Measurements from ENCODE around the gene C20orf141.
"Not testable (repeated sequence)": the region's sequence is repeated elsewhere in the genome, so short reads cannot be mapped to it uniquely, and the experiment has no call there.

The C20orf141 gene, protein sequence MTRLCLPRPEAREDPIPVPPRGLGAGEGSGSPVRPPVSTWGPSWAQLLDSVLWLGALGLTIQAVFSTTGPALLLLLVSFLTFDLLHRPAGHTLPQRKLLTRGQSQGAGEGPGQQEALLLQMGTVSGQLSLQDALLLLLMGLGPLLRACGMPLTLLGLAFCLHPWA
- total RNA-seq, result 0 reads per million in 17 experiments

DNA sequence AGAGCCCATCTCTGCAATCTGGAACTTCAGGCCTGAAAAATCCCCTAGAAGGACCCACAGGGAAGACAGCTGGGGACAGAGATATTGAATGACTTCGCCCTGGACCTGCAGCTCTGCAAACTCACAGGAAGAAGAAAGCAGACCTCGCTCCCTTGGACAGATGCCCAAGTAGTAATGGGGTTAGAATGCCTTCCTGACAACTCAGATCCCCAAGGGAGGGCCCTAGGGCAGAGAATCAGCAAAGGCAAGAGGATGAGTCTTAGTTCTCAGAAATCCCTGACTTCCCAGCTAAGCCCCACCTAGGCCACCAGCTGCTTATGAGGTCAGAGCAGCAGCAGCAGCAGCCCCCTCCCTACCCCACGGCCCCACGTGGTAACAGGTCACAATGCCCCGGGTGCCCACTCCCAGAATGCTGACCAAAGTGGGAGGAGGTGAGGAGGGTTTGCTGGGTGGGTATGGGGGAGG is at the start of gene C20orf141:
Gene C20orf141, plus strand, starts transcription at position 401 of the 465 bp plus-strand sequence. CDS start 198 bp downstream, outside the sequence.
- no peak for DNase-seq

DNA sequence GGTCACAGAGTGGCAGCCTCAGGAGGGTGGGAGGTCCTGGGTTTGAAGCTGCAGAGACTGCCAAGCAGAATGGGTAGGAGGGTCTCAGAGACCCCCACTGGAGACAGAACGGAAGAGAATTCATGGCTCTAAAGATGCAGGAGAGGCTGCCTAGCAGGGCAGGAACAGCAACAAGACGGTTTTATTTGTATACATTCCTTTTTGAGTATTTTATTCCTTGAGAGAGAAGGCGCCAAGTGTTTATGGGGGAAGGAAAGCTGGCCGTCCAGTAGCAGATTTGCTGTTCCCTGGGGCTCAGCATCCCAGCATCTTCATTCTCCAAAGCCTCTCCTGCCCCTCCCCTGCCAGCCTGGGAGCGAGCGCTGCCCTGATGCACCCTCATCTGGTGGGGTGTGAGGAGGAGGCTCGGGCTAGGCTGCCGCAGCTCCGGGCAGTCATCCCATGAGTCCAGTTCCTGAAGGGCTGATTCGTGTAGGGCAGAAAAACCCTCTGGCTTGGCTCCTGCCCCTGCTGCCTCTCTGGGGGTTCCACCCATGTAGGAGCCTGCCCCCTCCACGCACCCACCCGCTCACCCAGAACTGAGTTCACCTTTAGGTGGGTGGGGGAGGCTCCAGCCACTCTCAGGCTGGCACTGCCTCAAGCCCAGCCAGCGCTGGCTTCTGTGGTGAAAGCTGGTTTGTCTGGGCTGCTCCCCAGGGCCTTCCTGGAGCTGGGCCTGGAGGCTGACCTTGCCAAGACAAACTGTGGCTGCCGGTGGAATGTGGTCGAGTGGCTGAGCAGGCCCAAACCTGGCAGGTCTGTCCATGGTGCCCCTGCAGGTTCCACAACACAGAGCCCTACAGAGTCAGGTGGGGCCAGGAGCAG is 46.8 kb upstream of the C20orf141 start:
- no peak for DNase-seq

DNA sequence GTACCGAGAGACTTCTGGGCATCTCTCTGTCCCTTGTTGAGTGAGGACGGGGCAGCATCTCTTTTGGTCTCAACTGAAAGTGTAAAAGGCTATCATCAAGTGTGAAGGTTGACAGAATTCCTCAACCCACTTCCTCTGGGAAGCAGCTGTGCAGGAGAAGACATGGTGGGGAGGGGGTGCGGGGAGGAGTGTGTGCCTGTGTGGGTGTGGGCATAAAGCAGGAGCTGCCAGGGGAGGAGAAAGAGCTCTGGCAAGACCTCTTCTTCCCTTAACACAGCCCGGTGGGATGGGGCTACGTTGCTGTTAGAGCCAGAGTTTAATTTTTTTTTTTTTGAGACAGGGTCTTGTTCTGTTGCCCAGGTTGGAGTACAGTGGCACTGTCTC is 46.2 kb upstream of the C20orf141 start:
- no peak for DNase-seq

DNA sequence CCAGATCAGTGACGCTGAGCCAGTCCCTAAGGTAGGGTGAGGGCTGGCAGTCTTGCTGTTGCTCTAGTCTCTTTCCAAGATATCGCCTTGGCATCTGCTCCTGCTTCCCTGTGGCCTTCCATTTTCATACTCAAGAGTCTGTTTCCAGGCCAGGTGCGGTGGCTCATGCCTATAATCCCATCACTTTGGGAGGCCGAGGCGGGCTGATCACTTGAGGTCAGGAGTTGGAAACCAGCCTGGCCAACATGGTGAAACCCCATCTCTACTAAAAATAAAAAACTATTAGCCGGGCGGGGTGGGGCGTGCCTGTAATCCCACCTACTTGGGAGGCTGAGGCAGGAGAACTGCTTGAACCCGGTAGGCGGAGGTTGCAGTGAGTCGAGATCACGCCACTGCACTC is 44.7 kb upstream of the C20orf141 start:
- not testable (repeated sequence) for DNase-seq

DNA sequence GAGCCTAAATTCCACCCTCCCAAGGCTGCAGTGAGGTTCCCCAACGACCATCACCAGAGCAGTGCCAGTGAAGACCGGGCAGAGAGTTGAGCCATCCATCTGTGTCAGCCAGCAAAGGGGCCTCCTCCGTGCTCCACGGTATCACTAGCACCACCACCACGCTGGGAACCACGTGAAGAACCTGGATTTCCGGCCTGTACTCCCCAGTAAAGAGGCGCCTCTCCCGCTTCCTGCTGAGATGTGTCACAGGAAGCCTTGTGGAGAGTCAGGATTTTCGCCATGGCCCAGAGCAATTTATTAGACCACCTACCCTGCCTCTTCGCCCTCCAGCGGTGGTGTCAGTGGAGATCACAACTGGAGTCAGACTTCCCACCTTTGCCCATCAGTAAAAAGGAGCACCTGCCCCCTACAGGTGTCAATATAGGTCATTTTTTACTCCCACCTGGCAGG is 43.1 kb upstream of the C20orf141 start:
- DNase-seq, result no peak

DNA sequence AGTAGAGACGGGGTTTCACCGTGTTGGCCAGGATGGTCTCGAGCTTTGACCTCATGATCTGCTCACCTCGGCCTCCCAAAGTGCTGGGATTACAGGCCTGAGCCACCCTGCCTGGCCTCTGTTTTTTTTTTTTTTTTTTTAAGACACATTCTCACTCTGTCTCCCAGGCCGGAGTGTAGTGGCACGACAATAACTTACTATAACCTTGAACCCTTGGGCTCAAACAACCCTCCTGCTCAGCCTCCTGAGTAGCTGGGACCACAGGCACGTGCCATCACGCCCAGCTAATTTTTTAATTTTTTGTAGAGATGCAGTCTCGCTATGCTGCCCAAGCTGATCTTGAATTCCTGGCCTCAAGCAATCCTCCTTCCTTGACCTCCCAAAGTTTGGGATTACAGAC is 41.0 kb upstream of the C20orf141 start:
- DNase-seq, result no peak

DNA sequence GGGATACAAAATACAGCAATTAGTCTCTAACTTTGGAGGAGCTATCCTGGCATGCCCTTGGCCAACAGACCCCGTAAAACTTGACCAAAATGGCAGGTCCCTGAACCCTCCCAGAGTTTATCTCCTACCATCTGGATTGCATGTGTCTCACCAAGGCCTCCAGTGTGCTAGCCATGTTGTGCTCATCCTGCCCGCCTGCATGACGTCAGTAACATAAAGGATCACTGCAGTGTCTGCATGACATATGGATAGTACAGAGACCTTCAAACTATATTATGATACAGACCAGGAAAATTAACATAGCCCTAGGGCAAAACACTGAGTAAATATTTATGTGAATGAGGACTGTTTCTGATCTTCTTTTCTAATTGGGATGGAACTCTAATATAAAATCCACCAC is 39.6 kb upstream of the C20orf141 start:
- DNase-seq, result no peak

DNA sequence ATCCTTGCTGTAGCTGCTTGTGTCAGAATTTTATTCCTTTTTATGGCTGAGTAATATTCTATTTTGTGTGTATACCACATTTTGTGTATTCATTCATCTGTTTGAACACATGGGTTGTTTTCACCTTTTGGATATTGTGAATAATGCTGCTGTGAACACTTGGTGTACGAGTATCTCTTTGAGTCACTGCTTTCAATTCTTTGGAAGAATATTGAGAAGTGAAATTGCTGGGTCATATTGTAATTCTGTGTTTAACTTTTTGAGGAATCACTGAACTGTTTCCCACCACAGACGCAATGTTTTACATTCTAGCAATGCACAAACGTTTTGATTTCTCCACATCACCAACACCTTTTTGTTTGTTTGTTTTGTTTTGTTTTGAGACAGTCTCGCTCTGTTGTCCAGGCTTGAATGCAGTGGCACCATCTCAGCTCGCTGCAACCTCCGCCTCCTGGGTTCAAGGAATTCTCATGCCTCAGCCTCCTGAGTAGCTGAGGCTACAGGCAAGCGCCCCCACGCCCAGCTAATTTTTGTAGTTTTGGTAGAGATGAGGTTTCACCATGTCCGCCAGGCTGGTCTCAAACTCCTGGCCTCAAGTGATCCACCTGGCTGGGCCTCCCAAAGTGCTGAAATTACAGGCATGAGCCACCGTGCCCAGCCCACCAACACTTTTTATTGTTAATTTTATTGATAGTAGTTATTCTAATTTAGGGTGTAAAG is 36.0 kb upstream of the C20orf141 start:
- DNase-seq, result no peak

DNA sequence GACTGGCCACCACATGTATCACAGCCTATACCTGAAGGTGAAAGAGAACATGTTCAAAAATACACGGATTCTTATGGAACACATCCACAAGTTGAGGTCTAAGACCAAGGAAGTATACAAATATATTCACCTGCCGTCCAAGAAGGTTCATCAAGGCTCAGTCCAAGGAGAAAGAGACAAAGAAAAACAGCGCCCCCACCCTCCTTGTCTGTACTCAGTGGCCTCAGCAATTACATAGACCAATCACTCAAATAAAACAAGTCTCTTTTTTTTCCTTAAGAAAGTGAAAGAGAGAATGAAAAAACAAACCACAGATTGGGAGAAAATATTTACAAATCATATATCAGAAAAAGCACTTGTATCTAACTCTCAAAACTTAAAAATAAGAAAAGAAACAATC is 33.8 kb upstream of the C20orf141 start:
- no peak for DNase-seq

DNA sequence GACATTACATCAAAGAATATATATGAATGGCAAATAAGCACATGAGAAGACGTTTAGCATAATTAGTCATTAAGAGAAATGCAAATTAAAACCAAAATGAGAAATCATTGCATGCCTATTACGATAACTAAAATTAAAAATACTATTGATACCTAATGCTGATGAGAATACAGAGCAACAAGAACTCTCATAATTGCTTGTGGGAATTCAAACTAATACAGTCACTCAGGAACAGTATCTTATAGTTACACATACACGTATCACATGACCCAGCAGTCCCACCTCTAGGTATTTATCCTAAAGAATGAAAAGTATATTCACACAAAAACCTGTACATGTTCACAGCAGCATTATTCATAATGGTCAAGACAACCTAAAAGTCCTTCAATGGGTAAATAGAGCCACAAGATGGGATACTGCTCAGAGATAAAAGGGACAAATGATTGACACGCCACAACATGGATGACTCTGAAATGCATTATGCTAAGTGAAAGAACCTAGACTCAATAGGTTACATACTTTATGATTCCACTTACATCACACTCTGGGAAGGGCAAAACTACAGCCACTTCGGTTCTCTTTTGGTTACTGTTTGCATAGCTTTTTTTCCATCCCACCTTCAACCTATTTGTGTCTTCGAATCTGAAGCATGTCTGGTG is 30.8 kb upstream of the C20orf141 start:
- DNase-seq, result no peak

DNA sequence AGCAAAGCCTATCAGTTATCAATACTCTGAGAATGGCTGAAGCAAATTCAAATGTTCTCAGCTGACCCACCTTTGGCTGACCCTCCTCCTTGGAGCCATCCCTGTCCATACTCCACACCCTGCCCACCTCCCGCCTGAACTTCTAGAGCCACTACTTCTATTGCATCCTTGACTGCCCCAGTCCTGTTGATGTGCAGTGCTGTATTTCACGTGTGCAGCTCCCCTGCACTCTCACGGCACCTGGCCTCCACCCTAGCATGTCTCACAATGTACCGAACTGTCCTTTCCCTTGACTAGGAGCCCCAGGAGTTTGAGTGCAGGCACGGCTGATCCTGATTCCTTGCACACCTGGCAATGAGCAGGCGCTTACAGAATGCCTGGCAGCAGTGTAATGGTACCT is 21.3 kb upstream of the C20orf141 start:
- no peak for DNase-seq

DNA sequence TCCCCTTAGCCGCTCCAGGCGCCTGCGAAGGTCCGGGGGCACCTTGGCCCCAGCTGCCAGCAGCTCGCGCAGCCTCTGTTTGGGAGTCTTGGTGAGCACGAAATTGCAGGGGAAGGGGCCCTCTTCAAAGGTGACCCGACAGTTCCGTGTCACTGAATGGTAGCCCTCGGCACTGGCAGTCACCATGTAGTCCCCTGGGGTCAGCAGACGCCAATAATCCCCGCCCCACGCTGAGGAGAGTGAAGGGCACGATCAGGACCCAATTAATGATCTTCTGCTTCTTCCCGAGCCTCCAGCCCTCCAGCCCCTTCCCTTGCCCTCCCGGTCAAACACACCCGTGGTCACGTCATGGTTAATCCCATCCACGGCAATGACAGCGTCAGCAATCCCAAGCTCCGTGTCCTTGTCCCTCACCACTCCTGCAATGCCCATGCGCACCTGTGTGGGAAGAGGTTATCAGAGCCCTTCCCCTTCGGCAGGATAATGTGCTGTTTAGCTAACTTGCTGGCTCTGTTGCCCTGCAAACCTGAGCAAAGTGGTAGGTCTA is 20.5 kb upstream of the C20orf141 start:
- DNase-seq, result no peak

DNA sequence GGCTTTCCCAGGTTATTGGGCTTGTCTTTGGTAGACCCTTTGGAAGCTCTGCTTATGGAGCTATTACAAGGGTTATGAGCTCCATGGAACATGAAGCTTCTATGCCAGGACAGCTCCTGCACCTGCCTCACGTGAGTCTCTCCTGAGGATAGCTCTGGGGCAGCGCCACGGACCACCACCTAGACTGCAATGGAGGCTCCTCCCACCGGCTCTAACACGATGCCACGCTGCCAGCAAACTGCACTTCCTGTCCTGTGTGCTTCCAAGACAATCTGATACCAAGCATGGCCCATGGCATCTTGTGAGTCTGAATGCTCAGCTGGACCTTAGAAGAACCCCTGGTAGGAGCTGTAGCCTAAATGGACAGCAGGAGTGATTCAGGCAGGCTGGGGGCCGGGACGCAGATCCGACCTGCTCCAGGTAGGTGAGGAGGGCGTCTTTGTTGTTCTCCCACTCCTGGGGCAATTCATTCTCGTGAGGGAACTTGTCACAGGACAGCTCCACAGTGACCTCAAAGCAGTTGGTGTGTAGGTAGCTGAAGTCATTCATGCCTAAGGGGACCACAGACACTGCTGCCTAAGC is 19.8 kb upstream of the C20orf141 start:
- DNase-seq, result no peak

DNA sequence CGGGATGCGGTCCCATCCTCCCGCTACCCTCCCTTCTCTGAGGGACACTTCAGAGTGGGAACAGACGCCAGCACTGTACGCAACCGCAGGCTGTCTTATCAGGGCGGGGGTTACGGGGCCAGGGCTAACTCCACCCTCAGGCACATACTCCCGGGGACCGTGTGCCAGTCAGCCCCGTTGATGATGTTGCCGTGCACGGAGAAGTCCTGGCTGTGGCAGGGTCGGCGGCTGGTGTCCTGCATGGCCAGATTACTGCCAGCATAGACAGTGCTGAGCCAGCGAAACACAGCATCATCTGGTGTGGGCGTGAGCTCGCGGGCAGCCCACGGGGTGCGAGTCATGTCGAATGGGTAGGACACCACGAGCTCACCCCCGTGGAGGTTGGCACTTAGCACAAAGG is 19.3 kb upstream of the C20orf141 start:
- DNase-seq, result no peak

DNA sequence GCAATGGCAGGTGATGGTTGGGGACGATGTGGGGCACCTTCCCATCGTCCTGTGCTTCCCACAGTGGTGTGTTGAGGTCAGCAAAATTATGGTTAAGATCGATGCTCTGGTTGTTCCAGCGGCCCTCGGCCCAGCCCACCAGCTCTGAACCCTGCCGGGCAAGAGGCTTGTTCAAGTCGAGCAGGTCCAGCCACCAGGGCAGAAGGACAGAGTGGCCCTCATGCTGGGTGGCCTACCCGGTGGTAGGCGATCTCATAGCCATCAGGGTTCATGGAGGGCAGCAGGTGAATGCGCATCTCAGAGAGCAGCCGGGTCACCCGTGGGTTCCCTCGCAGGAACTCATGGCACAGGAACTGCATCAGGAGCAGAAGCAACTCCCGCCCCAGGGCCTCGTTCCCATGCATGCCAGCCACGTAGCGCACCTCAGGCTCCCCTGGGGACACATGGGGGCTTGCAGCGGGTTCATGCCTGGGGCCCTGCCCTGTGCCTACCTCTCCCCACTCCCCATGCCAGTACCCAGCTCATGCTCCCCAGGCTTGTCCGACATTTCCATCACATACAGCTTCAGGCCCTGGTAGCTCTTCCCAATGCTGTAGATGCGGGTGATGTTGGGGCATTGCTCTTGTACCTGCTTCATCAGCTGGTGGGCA is 18.7 kb upstream of the C20orf141 start:
- DNase-seq, result no peak

DNA sequence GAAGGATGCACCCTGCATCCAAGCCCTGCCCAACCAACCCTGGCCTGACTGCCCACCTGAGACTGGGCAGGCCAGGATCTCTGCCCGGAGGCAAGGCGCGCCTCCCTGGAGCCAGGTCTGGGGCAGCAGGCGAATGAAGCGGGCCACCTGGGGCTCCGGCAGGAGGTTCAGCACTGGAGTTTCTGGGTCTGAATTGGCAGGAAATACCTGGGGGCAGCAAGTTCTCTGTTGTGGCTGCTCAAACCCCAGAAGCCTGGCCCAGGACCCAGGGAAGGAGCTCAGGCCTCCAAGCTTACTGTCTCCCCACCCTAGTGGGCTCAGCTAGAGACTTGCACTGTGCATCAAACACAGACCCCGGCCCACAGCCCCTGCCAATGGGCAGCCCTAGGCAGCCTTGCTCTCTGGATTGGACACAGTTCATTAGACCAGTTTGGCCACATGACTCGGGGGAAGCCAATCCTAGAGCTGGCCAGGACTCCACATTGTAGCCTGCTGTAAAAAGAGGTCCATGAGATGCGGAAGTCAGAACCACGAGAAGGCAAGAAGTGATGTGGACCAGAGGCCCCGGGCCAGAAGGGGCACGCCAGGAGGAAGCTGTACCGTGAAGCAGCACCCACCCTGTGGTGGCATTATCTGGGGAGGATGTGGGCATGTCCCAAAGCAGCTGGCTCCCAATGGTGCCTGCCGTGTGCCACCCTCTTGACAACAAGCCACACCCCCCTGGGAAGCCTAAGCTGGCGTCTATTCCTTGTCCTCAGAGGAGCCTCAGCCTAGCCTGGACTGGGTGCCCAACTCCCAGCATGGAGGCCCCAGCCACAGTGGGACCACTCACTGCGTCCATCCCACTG is 17.4 kb upstream of the C20orf141 start:
- no peak for DNase-seq

DNA sequence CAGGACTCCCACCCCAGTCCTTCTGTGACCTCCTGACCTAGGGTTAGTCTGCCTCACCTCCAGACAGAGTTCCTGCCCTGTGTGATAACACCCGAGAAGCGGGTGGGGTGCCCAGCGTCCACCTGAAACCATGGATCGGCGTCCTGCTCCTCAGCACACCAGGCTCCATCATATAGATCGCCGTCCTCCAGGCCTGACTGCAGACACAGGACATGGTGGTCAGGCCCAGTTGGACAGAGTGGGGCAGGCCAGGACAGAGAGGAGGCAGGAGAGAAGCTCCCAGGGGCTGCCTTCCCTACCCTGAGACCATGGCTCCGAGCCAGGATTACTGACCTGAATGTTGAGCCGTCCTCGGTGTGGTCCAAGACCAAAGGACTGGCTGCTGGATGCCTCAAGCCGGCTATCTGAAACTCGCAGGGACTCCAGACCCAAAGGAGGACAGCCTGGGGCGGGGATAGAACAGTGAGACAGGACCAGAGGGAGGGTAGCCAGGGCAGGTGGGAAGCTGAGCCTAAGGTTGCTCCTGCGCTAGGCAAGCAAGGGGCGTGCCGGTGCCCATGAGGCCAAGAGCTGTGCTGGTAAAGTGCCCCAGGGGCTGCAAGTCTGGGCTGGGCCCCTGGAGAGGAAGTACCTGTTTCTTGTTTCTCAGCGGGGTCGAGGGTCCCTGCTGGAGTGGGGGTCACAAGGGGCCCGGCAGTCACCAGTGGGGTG is 16.5 kb upstream of the C20orf141 start:
- no peak for DNase-seq

DNA sequence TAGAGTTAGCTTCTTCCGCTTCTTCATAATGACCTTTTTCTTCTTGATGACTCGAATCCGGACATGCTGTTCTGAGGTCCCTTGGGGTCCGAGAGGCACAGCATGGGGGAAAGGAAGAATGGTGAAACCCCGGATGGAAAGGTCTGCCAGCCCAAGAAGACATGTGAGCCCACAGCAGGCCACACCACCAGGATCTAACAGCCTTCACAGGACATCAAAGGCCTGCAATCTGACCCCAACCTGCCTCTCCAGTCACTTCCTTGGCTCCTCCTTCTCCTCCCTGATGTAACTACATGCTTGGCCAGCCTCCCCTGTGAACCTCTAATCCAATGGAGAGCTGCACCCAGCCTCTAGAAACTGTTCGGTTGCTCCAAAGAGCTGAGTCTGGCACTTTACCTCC is 16.0 kb upstream of the C20orf141 start:
- no peak for DNase-seq

DNA sequence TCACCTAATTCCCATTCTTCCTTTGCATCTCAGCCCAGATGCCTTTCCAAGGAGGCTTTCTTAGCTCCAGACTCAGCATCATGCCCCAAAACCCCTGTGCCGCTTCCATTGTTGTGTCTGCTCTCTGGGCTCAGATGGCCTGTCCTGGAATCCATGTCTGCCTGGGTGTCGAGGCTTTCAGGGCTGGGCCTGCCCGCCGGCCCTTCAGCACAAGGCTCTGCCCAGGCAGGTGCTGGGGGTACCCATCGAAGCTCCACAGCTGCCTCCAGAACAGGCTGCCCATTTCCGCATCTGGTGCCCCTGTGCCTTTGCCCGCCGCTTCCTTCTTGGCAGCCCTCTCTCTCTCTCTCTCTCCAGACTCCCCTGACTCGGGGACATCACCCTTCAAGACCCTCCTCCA is 15.5 kb upstream of the C20orf141 start:
- no peak for DNase-seq

All from suppressor macrophage (primary cell).